Renal cortex interstitium (tissue), 15 donors: Measurements from ENCODE around the gene RNF213. TPM values are rescaled to one million over a fixed set of nuclear protein-coding genes. Genes with fewer than 3 reads are reported as not detected.

ENCODE experiments used
- DNase-seq, 11 donors: peaks; one replicate each; pipeline ENCODE4 v3.0.0-alpha.2; 2013; ENCODE audit warnings: low read depth in 9 of 11, low spot score in 4 of 11; ENCODE audit errors: extremely low read depth in 1 of 11
- long read RNA-seq, 16 experiments: transcript quantifications; one replicate each; lab custom pipeline, GENCODE V29; 2026
- polyA plus RNA-seq, 3 donors: library from polyadenylated mRNA; unstranded; fragments of 120-200 nt; gene quantifications; one replicate each; pipeline ENCODE4 v1.2.1, GENCODE V29; 2013; ENCODE audit not compliant: insufficient read length in 3 of 3

The RNF213 gene
- polyA plus RNA-seq: 100 to 1,000 TPM in 1 of 3 donors, 10 to 100 TPM in 2; 62.4 to 112 (median 71.0) TPM
- long read RNA-seq, donor 1: 0 reads
- long read RNA-seq, donor 2: 0 reads
- long read RNA-seq, donor 3: 0 reads
- long read RNA-seq, donor 4, full-length matches to known transcripts: 1 of 1 reads
- long read RNA-seq, donor 4, partial matches to known transcripts: 0 of 1 reads
- long read RNA-seq, donor 4, other reads (novel, unspliced or antisense): 0 of 1 reads
- long read RNA-seq, donor 5: 0 reads
- long read RNA-seq, donor 6, partial matches to known transcripts: 6 of 6 reads
- long read RNA-seq, donor 6, other reads (novel, unspliced or antisense): 0 of 6 reads
- long read RNA-seq, donor 7: 0 reads
- long read RNA-seq, donor 8: 0 reads
- long read RNA-seq, donor 9: 0 reads
- long read RNA-seq, donor 10: 0 reads
- long read RNA-seq, donor 11: 0 reads
- long read RNA-seq, donor 12: 0 reads
- long read RNA-seq, donor 13: 0 reads
- long read RNA-seq, donor 14, full-length matches to known transcripts: 1 of 1 reads
- long read RNA-seq, donor 14, partial matches to known transcripts: 0 of 1 reads
- long read RNA-seq, donor 14, other reads (novel, unspliced or antisense): 0 of 1 reads
- long read RNA-seq, donor 15: 0 reads
- long read RNA-seq, donor 16, full-length matches to known transcripts: 1 of 22 reads
- long read RNA-seq, donor 16, partial matches to known transcripts: 21 of 22 reads
- long read RNA-seq, donor 16, other reads (novel, unspliced or antisense): 0 of 22 reads

- peak in 1 of 11 donors; percentile 26 for DNase-seq
Observed at GRCh38 chr17:80260791-80261158, at the start of gene RNF213. TSS of gene RNF213 (plus strand) at chr17:80260852. CDS start at chr17:80263682, 2,830 bp downstream.

- no peak for DNase-seq
Observed at GRCh38 chr17:80212109-80212508, 48.5 kb upstream of the RNF213 start.

- no peak for DNase-seq
Observed at GRCh38 chr17:80212511-80212910, 48.1 kb upstream of the RNF213 start.

GRCh38 chr17:80212962-80213642, 47.5 kb upstream of the RNF213 start:
- no peak for DNase-seq

GRCh38 chr17:80213643-80213975, 47.0 kb upstream of the RNF213 start:
- DNase-seq: no peak

- no peak for DNase-seq
Observed at GRCh38 chr17:80214012-80214877, 46.4 kb upstream of the RNF213 start.

GRCh38 chr17:80214878-80215210, 45.8 kb upstream of the RNF213 start:
- DNase-seq: no peak

- no peak for DNase-seq
Observed at GRCh38 chr17:80216473-80217456, 43.9 kb upstream of the RNF213 start.

- no peak for DNase-seq
Observed at GRCh38 chr17:80217703-80218362, 42.8 kb upstream of the RNF213 start.

- DNase-seq: no peak
Observed at GRCh38 chr17:80218391-80218790, 42.3 kb upstream of the RNF213 start.

- DNase-seq: peak in 6 of 11 donors; percentile 36 to 59 (median 54)
Observed at GRCh38 chr17:80219013-80219762, 41.5 kb upstream of the RNF213 start.

GRCh38 chr17:80219763-80220053, 40.9 kb upstream of the RNF213 start:
- no peak for DNase-seq

- peak in 9 of 11 donors; percentile 42 to 72 (median 67) for DNase-seq
Observed at GRCh38 chr17:80220054-80220735, 40.5 kb upstream of the RNF213 start, which contains the start of the genes SGSH and SLC26A11. TSS of gene SGSH (minus strand) at chr17:80220333. CDS start at chr17:80220313, 20 bp downstream. TSS of gene SLC26A11 (plus strand) at chr17:80220427. CDS start at chr17:80221561, 1,134 bp downstream.

- no peak for DNase-seq
Observed at GRCh38 chr17:80220736-80221215, 39.9 kb upstream of the RNF213 start.

GRCh38 chr17:80221351-80222105, 39.1 kb upstream of the RNF213 start:
- DNase-seq: no peak
